SU-DHL-6 (cell line): Measurements from ENCODE around the gene BANP.
"Not testable (repeated sequence)": the region's sequence is repeated elsewhere in the genome, so short reads cannot be mapped to it uniquely, and the experiment has no call there.

ENCODE experiments used
- H2AFZ ChIP-seq: fragments of 200-600 bp; sonication (generic); 2 replicates; pipeline ENCODE4 v1.6.1; 2014; ENCODE audit warnings: low read depth, mild to moderate bottlenecking, moderate library complexity, mixed read lengths, antibody characterized with exemption, low read length; ENCODE audit not compliant: severe bottlenecking
- H3F3A ChIP-seq: fragments of 200-600 bp; shearing (Covaris generic); 2 replicates; pipeline ENCODE4 v1.6.0; 2016; ENCODE audit warnings: antibody characterized with exemption, mild to moderate bottlenecking; ENCODE audit not compliant: insufficient read depth
- H3K27ac ChIP-seq: fragments of 200-600 bp; sonication (generic); 2 replicates; pipeline ENCODE4 v1.5.1; 2016; ENCODE audit warnings: low read depth, mild to moderate bottlenecking, low read length, moderate library complexity, mixed read lengths
- H3K27me3 ChIP-seq: fragments of 200-600 bp; sonication (generic), shearing (Covaris generic); 2 replicates; pipeline ENCODE4 v1.6.0; 2014; ENCODE audit warnings: mild to moderate bottlenecking, low read length
- H3K36me3 ChIP-seq: fragments of 200-600 bp; sonication (generic); 2 replicates; pipeline ENCODE4 v1.6.1; 2014; ENCODE audit warnings: mild to moderate bottlenecking, low read length, mixed read lengths
- H3K4me2 ChIP-seq: fragments of 300-600, 200-600 bp; shearing (Covaris generic), sonication (generic); 2 replicates; pipeline ENCODE4 v1.6.0; 2014; ENCODE audit warnings: low read length, low read depth, mild to moderate bottlenecking; ENCODE audit not compliant: poor library complexity, severe bottlenecking
- H3K4me3 ChIP-seq: fragments of 200-600 bp; sonication (generic); 2 replicates; pipeline ENCODE4 v1.5.1; 2014; ENCODE audit warnings: antibody characterized with exemption, low read length, mild to moderate bottlenecking, mixed read lengths; ENCODE audit not compliant: insufficient read depth, poor library complexity, severe bottlenecking
- H3K79me2 ChIP-seq: fragments of 200-600 bp; sonication (generic); 2 replicates; pipeline ENCODE4 v1.6.1; 2014; ENCODE audit warnings: mild to moderate bottlenecking, low read length, moderate library complexity; ENCODE audit not compliant: insufficient read depth
- H3K9ac ChIP-seq: fragments of 200-600 bp; sonication (generic); 2 replicates; pipeline ENCODE4 v1.7.0; 2014; ENCODE audit warnings: mild to moderate bottlenecking, low read length
- H3K9me2 ChIP-seq: fragments of 200-600 bp; sonication (generic); replicated peaks from 2 replicates; pipeline ENCODE4 v1.6.1; 2014; ENCODE audit warnings: low read length; ENCODE audit not compliant: insufficient read depth
- H3K9me3 ChIP-seq: fragments of 200-600 bp; sonication (generic); 2 replicates; pipeline ENCODE4 v1.6.1; 2014; ENCODE audit warnings: low read length, mixed read lengths; ENCODE audit not compliant: insufficient read depth
- H4K20me1 ChIP-seq: fragments of 200-600 bp; sonication (generic); 2 replicates; pipeline ENCODE4 v1.6.1; 2014; ENCODE audit warnings: low read depth, mild to moderate bottlenecking, antibody characterized with exemption, low read length, moderate library complexity, mixed read lengths
- CTCF ChIP-seq: fragments of 200-600 bp; sonication (generic); IDR thresholded peaks from one replicate; pipeline ENCODE4 v1.5.1; 2017; ENCODE audit warnings: antibody characterized with exemption, mild to moderate bottlenecking, low read length, moderate library complexity; ENCODE audit not compliant: insufficient read depth, poor library complexity, severe bottlenecking
- EZH2phosphoT487 ChIP-seq: fragments of 200-600 bp; sonication (generic), shearing (Covaris generic); conservative IDR thresholded peaks from 2 replicates; pipeline ENCODE4 v1.6.1; 2018; ENCODE audit warnings: mild to moderate bottlenecking, antibody characterized with exemption, low read length, moderate library complexity, mixed read lengths

BANP gene

GRCh38 chr16:87982581-87983041 lies 31.4 kb downstream of the BANP start:
- no peak for TF ChIP-seq EZH2phosphoT487
- TF ChIP-seq CTCF: no peak
- H3K27ac ChIP-seq: no peak overlapping the region

GRCh38 chr16:87983072-87983736 lies 32.0 kb downstream of the BANP start:
- not testable (repeated sequence) for H3F3A ChIP-seq, H3K9me3 ChIP-seq, H3K4me3 ChIP-seq, H3K79me2 ChIP-seq, H3K27me3 ChIP-seq, H3K36me3 ChIP-seq, H4K20me1 ChIP-seq, H2AFZ ChIP-seq, H3K27ac ChIP-seq, H3K9ac ChIP-seq, H3K4me2 ChIP-seq, H3K9me2 ChIP-seq

More at GRCh38 chr16:87982581-87983041, 31.4 kb downstream of the BANP start:
- no peaks in the 10 kb centered on the region for H3K9me3 ChIP-seq
- no peak overlapping the region for H3K9ac ChIP-seq
- no peaks in the 10 kb centered on the region for H3F3A ChIP-seq
- H3K4me3 ChIP-seq: no peak overlapping the region
- no peaks in the 10 kb centered on the region for H3K9me2 ChIP-seq
- H3K36me3 ChIP-seq: no peaks in the 10 kb centered on the region
- no peaks in the 10 kb centered on the region for H3K27me3 ChIP-seq
- no peaks in the 10 kb centered on the region for H4K20me1 ChIP-seq
- H3K79me2 ChIP-seq: no peaks in the 10 kb centered on the region
- H2AFZ ChIP-seq: no peak overlapping the region
- no peak overlapping the region for H3K4me2 ChIP-seq

GRCh38 chr16:87983737-87984097 lies 32.5 kb downstream of the BANP start:
- H3K27ac ChIP-seq, H3K9me2 ChIP-seq, H3K27me3 ChIP-seq, H3K4me3 ChIP-seq, H3K79me2 ChIP-seq, H3K36me3 ChIP-seq, H3K9me3 ChIP-seq, H4K20me1 ChIP-seq, H3K4me2 ChIP-seq, H3K9ac ChIP-seq, H3F3A ChIP-seq, H2AFZ ChIP-seq: not testable (repeated sequence)

- H3K36me3 ChIP-seq, H3K9me3 ChIP-seq, H2AFZ ChIP-seq, H3K4me3 ChIP-seq, H3F3A ChIP-seq, H3K79me2 ChIP-seq, H3K27ac ChIP-seq, H4K20me1 ChIP-seq, H3K9me2 ChIP-seq, H3K27me3 ChIP-seq, H3K4me2 ChIP-seq, H3K9ac ChIP-seq: not testable (repeated sequence)
These were observed 32.9 kb downstream of the BANP start for GRCh38 chr16:87984180-87984579.

- Histone ChIP-seq H3K9me3 (no peaks in the 10 kb centered on the region), H2AFZ (no peak overlapping the region), H3F3A (no peaks in the 10 kb centered on the region), H3K27me3 (no peaks in the 10 kb centered on the region), H3K36me3 (no peaks in the 10 kb centered on the region), H3K9me2 (no peaks in the 10 kb centered on the region), H3K9ac (no peak overlapping the region), H3K27ac (no peak overlapping the region), H3K79me2 (no peaks in the 10 kb centered on the region), H4K20me1 (no peaks in the 10 kb centered on the region), H3K4me3 (no peak overlapping the region), H3K4me2 (no peak overlapping the region)
- TF ChIP-seq EZH2phosphoT487: no peak
- TF ChIP-seq CTCF: no peak
These were observed 33.5 kb downstream of the BANP start for GRCh38 chr16:87984632-87985267.

GRCh38 chr16:87985493-87985892 lies 34.3 kb downstream of the BANP start:
- H3K9me2 ChIP-seq, H3K27me3 ChIP-seq, H3K9ac ChIP-seq, H3K9me3 ChIP-seq, H3K27ac ChIP-seq, H3K36me3 ChIP-seq, H4K20me1 ChIP-seq, H3K79me2 ChIP-seq, H3K4me3 ChIP-seq, H3K4me2 ChIP-seq, H3F3A ChIP-seq, H2AFZ ChIP-seq: not testable (repeated sequence)
